ENCODE data around the gene PRRT1.

DNA sequence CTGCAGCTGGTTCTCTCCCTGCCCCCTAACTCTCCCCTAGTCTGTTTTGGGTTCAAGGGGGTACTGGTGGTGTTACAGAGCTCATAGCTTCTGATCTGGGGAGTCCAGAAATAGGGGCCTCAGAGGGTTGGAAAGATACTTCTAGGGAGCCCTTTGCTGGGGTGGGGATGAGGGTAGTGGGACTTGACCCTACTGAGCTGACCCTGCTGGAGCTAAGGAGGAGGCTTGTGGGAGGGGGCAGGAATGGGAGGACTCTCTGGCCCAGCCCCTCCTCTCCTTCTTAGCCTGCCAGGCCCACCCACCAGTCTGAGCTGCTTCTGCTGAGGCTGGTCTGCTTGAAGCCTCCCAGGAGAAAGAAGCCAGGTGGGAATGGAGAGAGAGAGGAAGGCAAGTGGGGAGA lies 12.6 kb upstream of the PRRT1 start, which contains the start of gene EGFL8:
- no peak for TF ChIP-seq POLR2A (IDR thresholded peaks at IDR 0.05; ENCODE audit: low read length)
- no peak for TF ChIP-seq GATA1 (IDR thresholded peaks at IDR 0.05; ENCODE audit: low read depth, low read length)

All from erythroblast (primary cell).